ENCODE results near the gene DTNA. TPM values are rescaled to one million over a fixed set of nuclear protein-coding genes. Genes with fewer than 3 reads are reported as not detected.

Gene DTNA
- total RNA-seq, 1 donor from 2014 or later, result 94.5 TPM

DNA sequence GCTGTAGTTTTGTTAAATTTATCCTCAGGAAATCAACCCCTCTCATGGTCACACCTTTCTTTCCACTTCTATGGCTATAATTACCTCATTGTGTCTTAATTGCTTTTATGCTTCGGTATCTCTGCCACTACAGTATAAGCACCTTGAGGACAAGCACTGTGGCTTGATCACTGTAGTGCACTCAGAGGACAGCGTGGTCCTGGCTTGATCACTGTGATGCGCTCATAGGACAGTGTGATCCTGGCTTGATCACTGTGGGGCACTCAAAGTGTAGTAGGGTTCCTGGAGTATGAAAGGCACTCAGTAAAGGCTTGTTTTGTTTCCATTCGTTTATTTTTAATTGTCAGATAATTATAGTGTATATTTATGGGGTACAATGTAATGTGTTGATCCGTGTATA is 44.2 kb downstream of the DTNA start:
- H3K27ac ChIP-seq (ENCODE audit: low read depth, low read length), result no peak overlapping the region
- peaks cover 0 to 9% (median 0%) of the 10 kb centered on the region in 3 donors for H3K36me3 ChIP-seq (ENCODE audit: control insufficient read depth in 3 of 3, insufficient read depth in 3 of 3, low read length in 3 of 3)
- peaks cover 0 to 2% (median 0%) of the 10 kb centered on the region in 3 donors for H3K4me1 ChIP-seq (ENCODE audit: control insufficient read depth in 3 of 3, insufficient read depth in 3 of 3, low read length in 3 of 3)
- H3K27me3 ChIP-seq (ENCODE audit: control insufficient read depth in 3 of 3, insufficient read depth in 3 of 3, low read length in 3 of 3), result no peaks in the 10 kb centered on the region
- no peak overlapping the region for H3K9ac ChIP-seq (ENCODE audit: low read depth in 1 of 3, low read length in 3 of 3)
- no peaks in the 10 kb centered on the region for H3K9me3 ChIP-seq (ENCODE audit: control insufficient read depth in 3 of 3, low read length in 3 of 3)
- H3K4me3 ChIP-seq (ENCODE audit: low read length in 3 of 3), result no peak overlapping the region

DNA sequence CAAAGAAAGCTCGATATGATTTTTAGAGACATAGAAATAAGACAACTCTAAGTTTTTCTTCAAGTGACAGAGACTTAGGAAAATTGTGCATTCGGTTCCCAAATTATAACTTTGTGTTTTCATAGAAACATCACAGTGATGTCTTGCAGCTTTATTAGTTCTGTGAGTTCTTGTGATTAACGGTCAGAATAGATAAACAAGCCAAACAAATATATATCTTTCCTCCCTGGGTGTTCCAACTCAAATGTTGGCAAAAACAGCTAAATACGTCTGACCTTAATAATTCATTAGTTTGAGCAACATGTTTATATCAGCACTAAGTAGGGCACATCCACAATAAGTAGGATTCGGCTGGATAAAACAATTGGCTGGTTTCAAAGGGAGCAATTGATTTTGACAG is 47.6 kb downstream of the DTNA start:
- Histone ChIP-seq H3K9me3 (ENCODE audit: control insufficient read depth in 3 of 3, low read length in 3 of 3) (no peaks in the 10 kb centered on the region), H3K4me3 (ENCODE audit: low read length in 3 of 3) (no peak overlapping the region), H3K27ac (ENCODE audit: low read depth, low read length) (no peak overlapping the region), H3K9ac (ENCODE audit: low read depth in 1 of 3, low read length in 3 of 3) (no peak overlapping the region), H3K27me3 (ENCODE audit: control insufficient read depth in 3 of 3, insufficient read depth in 3 of 3, low read length in 3 of 3) (no peaks in the 10 kb centered on the region), H3K4me1 (ENCODE audit: control insufficient read depth in 3 of 3, insufficient read depth in 3 of 3, low read length in 3 of 3) (peaks cover 5 to 17% (median 7%) of the 10 kb centered on the region in 3 donors), H3K36me3 (ENCODE audit: control insufficient read depth in 3 of 3, insufficient read depth in 3 of 3, low read length in 3 of 3) (peaks cover 0 to 9% (median 0%) of the 10 kb centered on the region in 3 donors)

DNA sequence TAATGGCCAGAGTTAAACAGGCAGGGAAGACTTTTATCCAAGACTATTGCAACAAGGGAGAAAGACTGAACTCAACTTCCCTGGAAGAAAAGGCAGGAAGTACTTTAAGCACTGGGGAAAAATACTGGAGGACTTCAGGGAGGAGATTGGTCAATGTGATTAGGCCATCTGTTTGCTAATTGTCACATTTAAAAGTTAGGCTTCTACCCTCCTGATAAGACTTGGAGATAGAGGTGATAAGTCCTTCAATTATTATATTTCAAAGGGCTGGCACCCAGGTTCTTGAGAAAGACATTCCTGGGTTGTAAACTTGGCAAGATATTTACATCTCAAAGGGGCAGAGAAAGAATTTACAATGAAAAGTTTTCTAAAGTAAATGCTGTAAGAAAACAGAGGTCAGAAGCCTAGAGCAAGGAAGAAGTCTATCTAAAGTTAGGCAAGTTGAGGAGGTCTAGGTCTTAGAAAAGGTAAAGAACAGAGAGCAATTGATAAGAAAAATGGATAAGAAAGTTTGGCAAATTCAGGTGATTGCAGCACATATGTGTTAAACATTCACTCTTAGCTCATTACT is 48.4 kb downstream of the DTNA start:
- no peak overlapping the region for H3K4me3 ChIP-seq (ENCODE audit: low read length in 3 of 3)
- H3K9ac ChIP-seq (ENCODE audit: low read depth in 1 of 3, low read length in 3 of 3), result no peak overlapping the region
- no peak overlapping the region for H3K27ac ChIP-seq (ENCODE audit: low read depth, low read length)
- H3K4me1 ChIP-seq (ENCODE audit: control insufficient read depth in 3 of 3, insufficient read depth in 3 of 3, low read length in 3 of 3), result peaks cover 5 to 17% (median 7%) of the 10 kb centered on the region in 3 donors
- H3K36me3 ChIP-seq (ENCODE audit: control insufficient read depth in 3 of 3, insufficient read depth in 3 of 3, low read length in 3 of 3), result peaks cover 0 to 9% (median 0%) of the 10 kb centered on the region in 3 donors
- H3K9me3 ChIP-seq (ENCODE audit: control insufficient read depth in 3 of 3, low read length in 3 of 3), result no peaks in the 10 kb centered on the region
- no peaks in the 10 kb centered on the region for H3K27me3 ChIP-seq (ENCODE audit: control insufficient read depth in 3 of 3, insufficient read depth in 3 of 3, low read length in 3 of 3)

DNA sequence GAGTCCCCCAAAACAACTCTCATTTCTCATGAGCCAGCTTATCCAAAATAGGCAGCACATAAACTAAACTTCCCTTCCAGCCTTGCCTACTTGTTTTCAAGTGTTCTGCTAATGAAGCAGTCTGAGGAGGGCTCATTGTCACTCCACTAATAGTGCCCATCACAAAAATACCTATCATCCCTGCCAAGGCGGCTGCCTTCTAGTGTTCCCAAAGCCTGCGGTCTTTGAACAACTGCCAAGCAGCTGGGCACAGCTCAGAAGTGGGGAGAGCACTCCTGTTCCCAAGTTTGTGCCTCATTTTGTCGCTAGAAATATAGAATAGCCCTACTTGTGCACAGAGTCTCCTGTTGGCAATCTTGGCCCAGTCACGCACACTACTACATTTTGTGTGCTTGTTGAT is 50.3 kb downstream of the DTNA start:
- no peaks in the 10 kb centered on the region for H3K27me3 ChIP-seq (ENCODE audit: control insufficient read depth in 3 of 3, insufficient read depth in 3 of 3, low read length in 3 of 3)
- no peak overlapping the region for H3K4me3 ChIP-seq (ENCODE audit: low read length in 3 of 3)
- peak overlapping the region; percentile 18 for H3K27ac ChIP-seq (ENCODE audit: low read depth, low read length)
- H3K36me3 ChIP-seq (ENCODE audit: control insufficient read depth in 3 of 3, insufficient read depth in 3 of 3, low read length in 3 of 3), result peaks cover 0 to 9% (median 2%) of the 10 kb centered on the region in 3 donors
- H3K9me3 ChIP-seq (ENCODE audit: control insufficient read depth in 3 of 3, low read length in 3 of 3), result no peaks in the 10 kb centered on the region
- H3K4me1 ChIP-seq (ENCODE audit: control insufficient read depth in 3 of 3, insufficient read depth in 3 of 3, low read length in 3 of 3), result peaks cover 5 to 17% (median 7%) of the 10 kb centered on the region in 3 donors
- H3K9ac ChIP-seq (ENCODE audit: low read depth in 1 of 3, low read length in 3 of 3), result no peak overlapping the region

DNA sequence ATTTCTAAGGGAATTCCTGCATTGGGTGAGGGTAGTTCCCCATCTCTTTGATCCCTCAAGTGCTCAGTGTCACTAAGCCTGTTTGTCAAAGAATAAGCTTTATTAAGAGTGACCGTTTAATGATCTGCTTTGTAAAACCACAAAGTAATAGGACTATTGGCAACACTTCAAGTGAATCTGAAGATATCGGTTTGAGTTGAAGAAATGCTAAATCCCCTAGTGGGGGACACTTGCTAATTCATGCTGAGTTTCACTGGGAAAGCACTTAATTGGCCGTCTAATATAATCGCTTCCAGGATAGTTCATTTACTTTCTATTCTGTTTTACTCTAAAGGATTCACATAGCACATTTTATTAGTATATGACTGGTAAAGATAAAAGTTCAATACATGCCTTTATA is 54.4 kb downstream of the DTNA start:
- no peaks in the 10 kb centered on the region for H3K9me3 ChIP-seq (ENCODE audit: control insufficient read depth in 3 of 3, low read length in 3 of 3)
- no peak overlapping the region for H3K9ac ChIP-seq (ENCODE audit: low read depth in 1 of 3, low read length in 3 of 3)
- no peak overlapping the region for H3K4me3 ChIP-seq (ENCODE audit: low read length in 3 of 3)
- peaks cover 3 to 19% (median 7%) of the 10 kb centered on the region in 3 donors for H3K36me3 ChIP-seq (ENCODE audit: control insufficient read depth in 3 of 3, insufficient read depth in 3 of 3, low read length in 3 of 3)
- no peaks in the 10 kb centered on the region for H3K27me3 ChIP-seq (ENCODE audit: control insufficient read depth in 3 of 3, insufficient read depth in 3 of 3, low read length in 3 of 3)
- H3K4me1 ChIP-seq (ENCODE audit: control insufficient read depth in 3 of 3, insufficient read depth in 3 of 3, low read length in 3 of 3), result peaks cover 5 to 14% (median 7%) of the 10 kb centered on the region in 3 donors
- H3K27ac ChIP-seq (ENCODE audit: low read depth, low read length), result no peak overlapping the region

DNA sequence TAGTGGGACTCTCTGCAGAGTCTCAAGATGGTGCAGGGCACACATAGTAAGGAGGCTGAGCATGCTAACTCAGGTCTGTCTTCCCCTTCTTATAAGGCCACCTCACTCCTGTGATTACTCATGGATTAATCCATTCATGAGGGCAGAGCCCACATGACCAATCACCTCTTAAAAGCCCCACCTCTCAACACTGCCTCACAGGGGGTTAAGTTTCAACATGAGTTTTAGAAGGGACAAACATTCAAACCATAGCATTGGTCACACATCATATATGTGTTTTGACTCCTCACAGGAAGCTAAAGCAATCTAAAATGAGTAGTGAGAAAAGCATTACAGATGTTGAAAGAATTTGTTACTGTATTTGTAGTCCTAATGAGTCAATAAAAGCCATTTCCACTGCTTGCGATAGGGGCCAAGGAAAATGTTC is 57.5 kb downstream of the DTNA start:
- Histone ChIP-seq H3K9ac (ENCODE audit: low read depth in 1 of 3, low read length in 3 of 3) (no peak overlapping the region), H3K27me3 (ENCODE audit: control insufficient read depth in 3 of 3, insufficient read depth in 3 of 3, low read length in 3 of 3) (no peaks in the 10 kb centered on the region), H3K9me3 (ENCODE audit: control insufficient read depth in 3 of 3, low read length in 3 of 3) (no peaks in the 10 kb centered on the region), H3K4me1 (ENCODE audit: control insufficient read depth in 3 of 3, insufficient read depth in 3 of 3, low read length in 3 of 3) (peaks cover 3 to 5% (median 4%) of the 10 kb centered on the region in 3 donors), H3K36me3 (ENCODE audit: control insufficient read depth in 3 of 3, insufficient read depth in 3 of 3, low read length in 3 of 3) (peaks cover 3 to 19% (median 7%) of the 10 kb centered on the region in 3 donors), H3K27ac (ENCODE audit: low read depth, low read length) (no peak overlapping the region), H3K4me3 (ENCODE audit: low read length in 3 of 3) (no peak overlapping the region)

DNA sequence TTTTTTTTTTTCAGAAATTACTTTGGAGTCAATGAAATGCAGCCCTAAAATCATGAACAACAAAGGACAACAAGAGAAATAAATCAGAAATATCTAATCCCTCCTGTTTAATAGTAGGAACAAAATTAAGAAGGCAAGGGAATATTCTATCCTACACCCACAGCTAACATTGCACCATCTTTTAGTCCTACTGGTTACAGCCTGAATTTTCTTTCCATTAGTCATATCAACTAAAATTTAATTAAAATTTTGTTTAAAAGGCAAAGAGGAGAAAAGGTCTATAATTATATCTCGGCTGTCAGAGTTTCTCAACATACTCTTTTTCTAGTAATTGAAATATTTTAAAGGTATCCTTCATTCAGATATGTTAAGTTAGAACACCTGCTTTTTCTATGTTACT is 61.9 kb downstream of the DTNA start:
- H3K4me3 ChIP-seq (ENCODE audit: low read length in 3 of 3), result no peak overlapping the region
- H3K27me3 ChIP-seq (ENCODE audit: control insufficient read depth in 3 of 3, insufficient read depth in 3 of 3, low read length in 3 of 3), result no peaks in the 10 kb centered on the region
- peaks cover 20 to 22% (median 22%) of the 10 kb centered on the region in 3 donors for H3K4me1 ChIP-seq (ENCODE audit: control insufficient read depth in 3 of 3, insufficient read depth in 3 of 3, low read length in 3 of 3)
- no peak overlapping the region for H3K9ac ChIP-seq (ENCODE audit: low read depth in 1 of 3, low read length in 3 of 3)
- H3K27ac ChIP-seq (ENCODE audit: low read depth, low read length), result peak overlapping the region; percentile 80
- no peaks in the 10 kb centered on the region for H3K9me3 ChIP-seq (ENCODE audit: control insufficient read depth in 3 of 3, low read length in 3 of 3)
- peaks cover 0 to 23% (median 7%) of the 10 kb centered on the region in 3 donors for H3K36me3 ChIP-seq (ENCODE audit: control insufficient read depth in 3 of 3, insufficient read depth in 3 of 3, low read length in 3 of 3)

DNA sequence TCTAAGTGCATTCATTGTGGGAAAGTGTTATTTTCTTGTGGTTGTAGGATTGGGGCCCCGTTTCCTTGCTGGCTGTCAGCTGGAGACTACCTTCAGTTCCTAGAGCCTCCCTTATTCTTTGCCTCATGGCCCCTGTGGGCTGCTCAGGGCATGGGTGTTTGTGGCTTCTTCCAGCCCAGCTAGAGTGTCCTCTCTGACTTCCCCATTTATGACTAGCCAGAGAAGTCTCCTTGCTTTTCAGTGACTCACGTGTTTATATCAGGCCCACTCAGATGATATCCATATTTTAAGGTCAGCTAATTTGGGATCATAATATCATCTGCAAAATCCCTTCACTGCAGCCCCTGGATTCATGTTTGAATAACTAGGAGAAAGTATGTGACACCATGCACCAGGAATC is 62.8 kb downstream of the DTNA start:
- H3K9me3 ChIP-seq (ENCODE audit: control insufficient read depth in 3 of 3, low read length in 3 of 3), result no peaks in the 10 kb centered on the region
- H3K27ac ChIP-seq (ENCODE audit: low read depth, low read length), result peak overlapping the region; percentile 80
- no peaks in the 10 kb centered on the region for H3K27me3 ChIP-seq (ENCODE audit: control insufficient read depth in 3 of 3, insufficient read depth in 3 of 3, low read length in 3 of 3)
- peak overlapping the region in 2 of 3 donors; percentile 17 to 29 for H3K9ac ChIP-seq (ENCODE audit: low read depth in 1 of 3, low read length in 3 of 3)
- peaks cover 20 to 22% (median 22%) of the 10 kb centered on the region in 3 donors for H3K4me1 ChIP-seq (ENCODE audit: control insufficient read depth in 3 of 3, insufficient read depth in 3 of 3, low read length in 3 of 3)
- H3K4me3 ChIP-seq (ENCODE audit: low read length in 3 of 3), result no peak overlapping the region
- H3K36me3 ChIP-seq (ENCODE audit: control insufficient read depth in 3 of 3, insufficient read depth in 3 of 3, low read length in 3 of 3), result peaks cover 0 to 13% (median 4%) of the 10 kb centered on the region in 3 donors

DNA sequence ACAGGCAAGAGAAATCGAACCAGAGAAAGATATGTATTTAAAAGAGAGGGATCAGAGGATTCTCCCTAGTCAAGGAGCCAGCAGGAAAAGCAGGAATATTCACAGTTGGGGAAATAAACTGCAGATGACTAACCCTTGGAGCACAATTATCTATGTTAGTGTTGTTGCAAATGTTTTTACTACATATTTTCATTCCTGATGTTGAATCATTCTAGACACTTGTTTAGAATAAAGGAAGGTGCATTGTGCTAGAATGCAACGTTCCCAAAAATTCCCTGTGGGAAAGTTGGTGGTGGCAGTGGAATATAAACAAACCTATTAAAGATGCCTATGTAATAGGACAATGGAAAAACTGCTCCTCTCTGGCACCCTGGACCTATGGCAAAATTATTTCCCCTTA is 63.3 kb downstream of the DTNA start:
- no peaks in the 10 kb centered on the region for H3K27me3 ChIP-seq (ENCODE audit: control insufficient read depth in 3 of 3, insufficient read depth in 3 of 3, low read length in 3 of 3)
- H3K27ac ChIP-seq (ENCODE audit: low read depth, low read length), result peak overlapping the region; percentile 80
- H3K4me1 ChIP-seq (ENCODE audit: control insufficient read depth in 3 of 3, insufficient read depth in 3 of 3, low read length in 3 of 3), result peaks cover 20 to 22% (median 22%) of the 10 kb centered on the region in 3 donors
- H3K9ac ChIP-seq (ENCODE audit: low read depth in 1 of 3, low read length in 3 of 3), result peak overlapping the region in 2 of 3 donors; percentile 17 to 29
- H3K36me3 ChIP-seq (ENCODE audit: control insufficient read depth in 3 of 3, insufficient read depth in 3 of 3, low read length in 3 of 3), result peaks cover 0 to 9% (median 2%) of the 10 kb centered on the region in 3 donors
- H3K4me3 ChIP-seq (ENCODE audit: low read length in 3 of 3), result no peak overlapping the region
- no peaks in the 10 kb centered on the region for H3K9me3 ChIP-seq (ENCODE audit: control insufficient read depth in 3 of 3, low read length in 3 of 3)

DNA sequence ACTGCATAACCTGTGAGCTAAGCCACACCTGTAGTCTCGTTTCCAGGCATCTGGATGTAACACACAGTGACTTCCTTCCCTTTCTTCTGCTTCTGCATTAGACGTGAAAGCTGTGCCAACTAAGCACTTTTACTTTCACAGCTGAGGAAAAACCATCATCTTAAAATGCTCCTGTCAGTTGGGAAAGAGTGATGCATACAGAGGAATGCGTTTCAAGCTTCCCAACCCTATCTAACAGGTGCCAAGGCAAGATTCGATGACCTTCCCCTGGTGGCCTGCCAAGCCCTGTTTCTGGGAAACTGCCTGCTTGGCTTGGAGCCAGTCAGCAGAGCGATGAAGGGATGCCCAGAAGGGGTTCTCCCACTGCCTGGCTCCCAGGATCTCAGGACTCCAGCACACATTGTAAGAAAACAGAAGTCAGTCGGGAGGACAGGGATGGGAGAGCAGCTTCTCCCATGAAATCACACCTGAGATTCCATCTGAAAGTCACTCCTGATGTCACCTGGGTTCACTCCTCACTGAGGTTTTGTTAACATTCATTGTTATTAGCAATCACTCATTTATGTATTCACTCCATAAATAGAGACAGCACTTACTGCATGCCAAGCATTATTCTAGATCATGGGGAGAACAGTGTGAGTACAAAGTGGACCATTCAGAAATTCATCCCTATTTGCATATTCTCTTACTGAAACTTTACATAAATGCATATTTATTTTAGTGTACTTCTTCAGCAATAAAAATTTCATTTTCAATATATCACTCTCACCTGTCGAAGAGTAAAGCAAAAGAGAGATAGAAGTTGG is 64.1 kb downstream of the DTNA start:
- H3K27ac ChIP-seq (ENCODE audit: low read depth, low read length), result peak overlapping the region; percentile 80
- H3K9ac ChIP-seq (ENCODE audit: low read depth in 1 of 3, low read length in 3 of 3), result peak overlapping the region in 1 of 3 donors; percentile 17
- peak overlapping the region in 1 of 3 donors; percentile 51 for H3K4me3 ChIP-seq (ENCODE audit: low read length in 3 of 3)
- peaks cover 0 to 8% (median 0%) of the 10 kb centered on the region in 3 donors for H3K36me3 ChIP-seq (ENCODE audit: control insufficient read depth in 3 of 3, insufficient read depth in 3 of 3, low read length in 3 of 3)
- peaks cover 20 to 22% (median 22%) of the 10 kb centered on the region in 3 donors for H3K4me1 ChIP-seq (ENCODE audit: control insufficient read depth in 3 of 3, insufficient read depth in 3 of 3, low read length in 3 of 3)
- H3K27me3 ChIP-seq (ENCODE audit: control insufficient read depth in 3 of 3, insufficient read depth in 3 of 3, low read length in 3 of 3), result no peaks in the 10 kb centered on the region
- H3K9me3 ChIP-seq (ENCODE audit: control insufficient read depth in 3 of 3, low read length in 3 of 3), result no peaks in the 10 kb centered on the region
